HFF-Myc (cell line): ENCODE measurements around the gene GALT.

Source experiments
- DNase-seq: peaks from one replicate; pipeline ENCODE4 v3.0.0-alpha.2; 2011; ENCODE audit warnings: low read depth; ENCODE audit errors: extremely low read depth
- H3K4me3 ChIP-seq: replicated peaks from 2 replicates; pipeline ENCODE4 v1.5.1; 2011; ENCODE audit warnings: low read depth, mild to moderate bottlenecking, control low read depth, low read length
- TF ChIP-seq, protein P1 (sequence below): IDR thresholded peaks from 2 replicates; pipeline ENCODE4 v1.5.1; 2012; ENCODE audit warnings: mild to moderate bottlenecking, low read depth, low read length, control low read depth; ENCODE audit errors: missing control alignments

GALT gene

DNA sequence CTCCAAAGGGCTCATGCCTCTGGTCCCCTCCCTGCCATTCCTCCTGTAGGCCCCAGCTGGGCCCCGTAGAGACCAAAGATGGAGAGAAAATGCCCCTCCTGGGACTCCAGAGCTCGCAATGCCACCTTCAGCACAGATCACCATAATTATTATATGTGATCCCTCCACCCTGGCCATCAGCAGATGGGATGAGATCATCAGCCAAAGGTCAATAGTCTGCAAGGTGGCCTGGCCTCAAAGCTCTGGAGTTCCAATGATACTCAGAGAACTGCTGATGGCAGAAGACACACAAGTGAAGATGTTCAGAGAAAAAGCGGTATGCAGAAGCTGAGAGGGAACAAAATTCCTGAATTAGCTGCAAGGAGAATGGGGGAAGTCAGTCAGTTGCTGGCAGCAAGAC lies 39.6 kb upstream of the GALT start:
- TF ChIP-seq, protein P1, sequence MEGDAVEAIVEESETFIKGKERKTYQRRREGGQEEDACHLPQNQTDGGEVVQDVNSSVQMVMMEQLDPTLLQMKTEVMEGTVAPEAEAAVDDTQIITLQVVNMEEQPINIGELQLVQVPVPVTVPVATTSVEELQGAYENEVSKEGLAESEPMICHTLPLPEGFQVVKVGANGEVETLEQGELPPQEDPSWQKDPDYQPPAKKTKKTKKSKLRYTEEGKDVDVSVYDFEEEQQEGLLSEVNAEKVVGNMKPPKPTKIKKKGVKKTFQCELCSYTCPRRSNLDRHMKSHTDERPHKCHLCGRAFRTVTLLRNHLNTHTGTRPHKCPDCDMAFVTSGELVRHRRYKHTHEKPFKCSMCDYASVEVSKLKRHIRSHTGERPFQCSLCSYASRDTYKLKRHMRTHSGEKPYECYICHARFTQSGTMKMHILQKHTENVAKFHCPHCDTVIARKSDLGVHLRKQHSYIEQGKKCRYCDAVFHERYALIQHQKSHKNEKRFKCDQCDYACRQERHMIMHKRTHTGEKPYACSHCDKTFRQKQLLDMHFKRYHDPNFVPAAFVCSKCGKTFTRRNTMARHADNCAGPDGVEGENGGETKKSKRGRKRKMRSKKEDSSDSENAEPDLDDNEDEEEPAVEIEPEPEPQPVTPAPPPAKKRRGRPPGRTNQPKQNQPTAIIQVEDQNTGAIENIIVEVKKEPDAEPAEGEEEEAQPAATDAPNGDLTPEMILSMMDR, result no peak
- no peak for DNase-seq
- H3K4me3 ChIP-seq, result no peak overlapping the region

DNA sequence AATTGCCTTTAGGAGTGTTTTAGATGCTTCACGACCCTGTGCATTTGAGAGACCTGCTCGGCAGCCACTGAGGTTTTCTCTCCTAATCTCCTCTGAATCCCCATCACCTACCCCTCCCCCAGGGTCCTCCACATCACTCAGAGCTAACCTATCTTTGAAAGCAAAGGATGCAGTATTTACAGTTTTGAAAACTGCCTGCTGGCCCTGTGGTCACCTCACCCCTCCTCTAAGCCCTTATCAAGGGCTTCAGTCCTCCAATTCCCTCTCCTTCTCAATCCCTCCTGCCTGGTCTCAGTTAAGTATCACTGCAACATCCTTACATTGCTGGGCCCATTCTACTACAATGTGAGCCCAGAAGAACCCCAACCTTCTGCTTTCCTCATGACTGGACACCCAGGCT lies 39.1 kb upstream of the GALT start:
- TF ChIP-seq, protein P1, result no peak
- DNase-seq, result no peak
- no peak overlapping the region for H3K4me3 ChIP-seq

DNA sequence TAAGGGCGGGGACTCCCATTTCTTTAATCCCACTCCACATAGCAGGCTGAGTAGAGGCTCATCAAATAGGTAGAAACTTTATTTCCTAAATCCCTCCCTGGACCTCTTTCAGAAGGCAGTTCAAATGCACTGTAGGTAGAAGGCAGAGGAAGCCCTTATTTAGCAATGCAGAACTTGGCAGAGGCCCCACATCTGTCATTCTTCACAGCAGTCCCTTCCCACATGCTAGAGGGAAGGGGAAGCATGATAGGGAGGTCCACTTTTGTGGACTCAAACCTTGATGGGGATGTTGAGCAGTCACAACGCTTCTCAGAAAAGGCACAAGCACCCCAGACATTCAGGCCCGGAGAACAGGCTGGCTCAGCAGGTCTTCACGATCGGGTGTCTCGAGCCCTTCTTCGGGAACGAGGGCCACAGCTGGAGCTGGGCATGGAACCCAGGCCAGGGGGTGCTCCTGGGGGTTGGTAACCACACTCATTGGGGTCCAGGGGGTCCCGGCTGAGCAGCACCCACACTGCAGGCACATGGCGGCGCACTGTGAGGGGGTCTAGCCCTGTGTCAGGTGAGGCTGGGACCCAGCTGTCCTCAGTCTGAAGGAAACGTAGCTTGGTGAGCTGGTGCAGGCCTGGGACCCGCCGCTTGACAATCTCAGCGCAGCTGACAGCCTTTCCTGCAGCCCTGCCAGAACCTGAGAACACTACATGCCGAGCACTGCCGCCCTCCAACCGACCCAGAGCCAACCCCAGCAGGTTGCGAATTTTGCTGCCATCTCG lies 35.9 kb upstream of the GALT start:
- TF ChIP-seq, protein P1, result no peak
- H3K4me3 ChIP-seq, result peak overlapping the region; percentile 96
- no peak for DNase-seq

DNA sequence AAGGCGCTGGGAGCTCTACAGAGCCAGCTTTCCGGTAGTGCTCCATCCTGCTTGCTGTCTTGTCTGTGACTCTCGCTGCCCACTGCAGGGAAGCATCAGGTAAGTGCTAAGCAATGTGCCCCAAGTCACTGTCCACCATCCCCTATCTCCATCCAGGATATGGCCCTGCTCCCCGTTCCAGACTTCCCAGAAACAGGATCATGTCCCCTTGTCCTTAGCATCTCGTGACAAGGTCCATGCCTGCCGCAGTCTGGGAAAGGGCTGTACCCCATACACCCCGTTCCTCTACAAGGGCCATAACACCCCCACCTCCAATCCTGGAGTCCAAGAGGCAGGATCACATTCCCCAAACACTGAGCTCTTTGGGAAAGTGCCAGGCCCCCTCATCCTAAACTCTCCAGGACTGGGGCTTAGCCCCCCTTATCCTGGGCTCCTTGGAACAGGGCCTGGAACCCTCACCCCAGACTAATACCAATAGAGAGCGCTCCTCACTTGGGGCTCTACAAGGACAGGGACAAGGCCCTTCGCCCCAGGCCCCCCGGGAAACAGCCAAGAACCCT lies 35.1 kb upstream of the GALT start:
- peak overlapping the region; percentile 96 for H3K4me3 ChIP-seq
- DNase-seq, result no peak
- TF ChIP-seq, protein P1, result no peak

DNA sequence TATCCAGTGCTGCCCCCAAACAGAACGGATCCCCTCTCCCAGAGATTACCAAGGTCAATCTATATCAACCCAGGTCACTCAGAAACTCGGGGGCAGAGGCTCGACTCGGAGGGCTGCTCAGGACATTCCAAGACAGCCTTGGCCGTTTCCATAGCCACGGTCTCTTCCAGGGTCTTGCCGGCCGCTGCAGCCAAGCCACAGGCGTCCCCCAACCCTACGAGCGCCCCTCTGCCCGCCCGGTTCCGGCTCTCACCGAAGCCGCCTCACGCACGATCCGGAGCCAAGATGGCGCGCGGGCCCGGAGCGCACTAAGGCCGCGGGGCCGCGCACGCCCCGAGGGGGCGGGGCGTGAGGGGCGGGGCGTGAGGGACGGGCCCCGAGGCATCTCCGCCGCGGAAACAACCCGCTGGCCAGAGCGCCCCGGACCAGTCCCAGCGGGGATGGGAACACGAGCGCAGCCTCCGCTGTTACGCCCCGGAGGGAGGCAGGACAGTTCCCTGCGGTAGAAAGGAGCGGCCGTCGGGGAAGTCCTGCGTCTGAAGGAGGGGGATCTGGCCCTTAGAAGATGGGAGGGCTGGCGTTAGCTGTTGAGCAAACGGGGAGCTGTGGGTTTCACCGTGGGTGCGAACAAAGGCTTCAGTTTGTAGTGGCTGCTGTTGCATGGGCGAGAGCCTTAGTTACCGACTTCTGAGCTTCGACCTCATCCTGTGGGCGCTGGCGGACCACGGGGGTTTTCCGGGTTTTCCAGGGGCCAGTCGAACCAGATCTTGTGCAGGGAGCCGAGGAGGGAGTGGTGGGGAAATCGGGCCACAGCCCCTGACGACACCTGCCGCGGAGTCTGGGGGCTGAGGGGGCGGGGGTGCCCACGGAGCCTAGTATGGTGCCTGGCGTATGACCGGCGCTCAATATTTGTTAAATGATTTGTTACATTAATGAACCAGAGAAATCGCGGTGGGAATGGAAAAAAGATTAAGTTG lies 34.4 kb upstream of the GALT start, which contains the start of gene RPP25L:
Gene RPP25L, minus strand, starts transcription at position 287 of the 977 bp plus-strand sequence. CDS start 801 bp downstream, outside the sequence.
- peak; percentile 40 for DNase-seq
- peak within 1 kb of the TSS; percentile 96 for H3K4me3 ChIP-seq
- TF ChIP-seq, protein P1, result no peak

DNA sequence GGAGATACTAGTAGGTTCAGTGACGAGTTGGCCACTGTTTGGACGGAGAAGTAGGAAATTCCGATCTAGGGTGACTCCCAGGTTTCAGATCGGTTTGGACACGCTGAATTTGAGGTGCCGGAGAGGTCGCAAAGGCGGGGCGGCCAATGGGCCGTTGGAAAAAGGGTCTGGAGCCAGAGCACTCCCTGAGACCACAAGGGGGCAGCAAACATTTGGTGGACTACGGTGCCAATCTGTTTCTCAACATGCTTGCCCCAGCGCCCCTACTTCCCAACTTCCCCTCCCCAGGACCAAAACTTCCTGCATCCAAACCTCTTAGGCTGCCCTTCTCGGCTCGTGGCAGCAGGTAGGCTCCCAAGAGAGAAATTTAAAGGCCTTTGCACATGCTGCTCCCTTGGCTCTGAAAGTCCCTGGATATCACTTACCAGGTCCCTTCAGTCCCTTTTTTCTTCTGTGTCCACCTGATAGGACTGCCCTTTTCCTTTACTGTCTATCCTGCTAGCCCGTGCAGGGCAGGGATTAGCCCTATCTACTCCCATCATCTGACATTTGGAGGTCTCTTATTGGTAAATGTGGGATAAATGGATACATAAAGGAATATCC lies 33.6 kb upstream of the GALT start:
- peak overlapping the region; percentile 96 for H3K4me3 ChIP-seq
- peak; percentile 63 for DNase-seq
- TF ChIP-seq, protein P1, result peak; percentile 92
